NCI-H748 (cell line): ENCODE measurements around the gene LYL1.

Source experiments
- DNase-seq: peaks from one replicate; lab custom pipeline; 2025; ENCODE audit not compliant: unreplicated experiment; lab: John Stamatoyannopoulos, UW

The LYL1 gene

GRCh38 chr19:13094106-13094504 is 8.6 kb downstream of the LYL1 start:
- no peak for DNase-seq

GRCh38 chr19:13093407-13094105 is 9.1 kb downstream of the LYL1 start:
- DNase-seq: peak; percentile 70

- no peak for DNase-seq
Measured at GRCh38 chr19:13092606-13093235, 9.9 kb downstream of the LYL1 start.

GRCh38 chr19:13092158-13092543 is 10.5 kb downstream of the LYL1 start:
- no peak for DNase-seq

- DNase-seq: no peak
Measured at GRCh38 chr19:13091400-13092157, 11.1 kb downstream of the LYL1 start.

GRCh38 chr19:13090511-13091231 is 12.0 kb downstream of the LYL1 start:
- DNase-seq: no peak

GRCh38 chr19:13089857-13090507 is 12.7 kb downstream of the LYL1 start:
- no peak for DNase-seq

GRCh38 chr19:13089139-13089856 is 13.4 kb downstream of the LYL1 start:
- no peak for DNase-seq

- no peak for DNase-seq
Measured at GRCh38 chr19:13087795-13088537, 14.7 kb downstream of the LYL1 start.

- no peak for DNase-seq
Measured at GRCh38 chr19:13087295-13087694, 15.4 kb downstream of the LYL1 start.

GRCh38 chr19:13086341-13086740 is 16.3 kb downstream of the LYL1 start:
- no peak for DNase-seq

GRCh38 chr19:13085666-13086065 is 17.0 kb downstream of the LYL1 start:
- no peak for DNase-seq

- DNase-seq: no peak
Measured at GRCh38 chr19:13083627-13084026, 19.0 kb downstream of the LYL1 start.

- no peak for DNase-seq
Measured at GRCh38 chr19:13083008-13083404, 19.7 kb downstream of the LYL1 start.

GRCh38 chr19:13082192-13083007 is 20.3 kb downstream of the LYL1 start:
- no peak for DNase-seq

GRCh38 chr19:13079542-13079986 is 23.1 kb downstream of the LYL1 start:
- DNase-seq: no peak

- DNase-seq: no peak
Measured at GRCh38 chr19:13078897-13079541, 23.6 kb downstream of the LYL1 start.

- DNase-seq: no peak
Measured at GRCh38 chr19:13078381-13078780, 24.3 kb downstream of the LYL1 start.
